Measurements from ENCODE around the gene INO80C.

Gene INO80C

GRCh38 chr18:35513181-35513936, 15.6 kb upstream of the INO80C start:
- no peak for DNase-seq (ENCODE audit: low spot score)
- in situ Hi-C loops (cut with MboI; ENCODE audit: low pct_unique_long_range_greater_than_20kb, low sequenced_read_pairs, unreplicated experiment): no loop called here
- TF ChIP-seq CTCF (IDR thresholded peaks at IDR 0.05; ENCODE audit: extremely low read depth, insufficient read depth, missing control alignments): no peak

GRCh38 chr18:35512761-35513160, 15.0 kb upstream of the INO80C start:
- DNase-seq (ENCODE audit: low spot score): no peak
- no peak for TF ChIP-seq CTCF (IDR thresholded peaks at IDR 0.05; ENCODE audit: extremely low read depth, insufficient read depth, missing control alignments)
- in situ Hi-C loops (cut with MboI; ENCODE audit: low pct_unique_long_range_greater_than_20kb, low sequenced_read_pairs, unreplicated experiment): no loop called here

GRCh38 chr18:35511833-35512232, 14.1 kb upstream of the INO80C start:
- no peak for DNase-seq (ENCODE audit: low spot score)
- in situ Hi-C loops (cut with MboI; ENCODE audit: low pct_unique_long_range_greater_than_20kb, low sequenced_read_pairs, unreplicated experiment): no loop called here
- peak; percentile 41 for TF ChIP-seq CTCF (IDR thresholded peaks at IDR 0.05; ENCODE audit: extremely low read depth, insufficient read depth, missing control alignments)

GRCh38 chr18:35511428-35511827, 13.7 kb upstream of the INO80C start:
- no peak for TF ChIP-seq CTCF (IDR thresholded peaks at IDR 0.05; ENCODE audit: extremely low read depth, insufficient read depth, missing control alignments)
- in situ Hi-C loops (cut with MboI; ENCODE audit: low pct_unique_long_range_greater_than_20kb, low sequenced_read_pairs, unreplicated experiment): no loop called here
- peak; percentile 28 for DNase-seq (ENCODE audit: low spot score)

- no peak for TF ChIP-seq CTCF (IDR thresholded peaks at IDR 0.05; ENCODE audit: extremely low read depth, insufficient read depth, missing control alignments)
- in situ Hi-C loops (cut with MboI; ENCODE audit: low pct_unique_long_range_greater_than_20kb, low sequenced_read_pairs, unreplicated experiment): no loop called here
- DNase-seq (ENCODE audit: low spot score): no peak
Observed at GRCh38 chr18:35510076-35510651, 12.4 kb upstream of the INO80C start.

- no peak for DNase-seq (ENCODE audit: low spot score)
- TF ChIP-seq CTCF (IDR thresholded peaks at IDR 0.05; ENCODE audit: extremely low read depth, insufficient read depth, missing control alignments): no peak
- in situ Hi-C loops (cut with MboI; ENCODE audit: low pct_unique_long_range_greater_than_20kb, low sequenced_read_pairs, unreplicated experiment): no loop called here
Observed at GRCh38 chr18:35508746-35509338, 11.1 kb upstream of the INO80C start.
